NCI-H146 (cell line): ENCODE results near the gene TMEM208.

Experiments used
- DNase-seq: peaks from one replicate; lab custom pipeline; 2025; lab: John Stamatoyannopoulos, UW

TMEM208 gene

GRCh38 chr16:67250045-67250327, 23.1 kb downstream of the TMEM208 start:
- DNase-seq: no peak

GRCh38 chr16:67252609-67253497, 25.9 kb downstream of the TMEM208 start:
- DNase-seq: no peak

- DNase-seq: no peak
Measured at GRCh38 chr16:67254801-67255552, 28.0 kb downstream of the TMEM208 start.

GRCh38 chr16:67255553-67256221, 28.8 kb downstream of the TMEM208 start:
- no peak for DNase-seq

- no peak for DNase-seq
Measured at GRCh38 chr16:67256701-67257230, 29.8 kb downstream of the TMEM208 start.

- DNase-seq: no peak
Measured at GRCh38 chr16:67257486-67258160, 30.7 kb downstream of the TMEM208 start.

GRCh38 chr16:67258161-67258835, 31.4 kb downstream of the TMEM208 start:
- DNase-seq: no peak

- DNase-seq: no peak
Measured at GRCh38 chr16:67259705-67260104, 32.8 kb downstream of the TMEM208 start.

- peak; percentile 2 for DNase-seq
Measured at GRCh38 chr16:67260426-67261063, 33.6 kb downstream of the TMEM208 start.

GRCh38 chr16:67263201-67263600, 36.3 kb downstream of the TMEM208 start:
- DNase-seq: no peak

GRCh38 chr16:67264277-67264676, 37.3 kb downstream of the TMEM208 start:
- DNase-seq: no peak

- DNase-seq: no peak
Measured at GRCh38 chr16:67264866-67265265, 37.9 kb downstream of the TMEM208 start.

- DNase-seq: no peak
Measured at GRCh38 chr16:67265834-67266233, 38.9 kb downstream of the TMEM208 start.

- no peak for DNase-seq
Measured at GRCh38 chr16:67268136-67268579, 41.2 kb downstream of the TMEM208 start.

GRCh38 chr16:67269766-67270165, 42.8 kb downstream of the TMEM208 start:
- no peak for DNase-seq

GRCh38 chr16:67270931-67271338, 44.0 kb downstream of the TMEM208 start:
- DNase-seq: no peak

GRCh38 chr16:67271446-67271845, 44.5 kb downstream of the TMEM208 start:
- DNase-seq: no peak

GRCh38 chr16:67275321-67275720, 48.4 kb downstream of the TMEM208 start:
- DNase-seq: no peak

- no peak for DNase-seq
Measured at GRCh38 chr16:67277294-67277998, 50.5 kb downstream of the TMEM208 start.
